ENCODE measurements around the gene ENG. TPM values are rescaled to one million over a fixed set of nuclear protein-coding genes. Genes with fewer than 3 reads are reported as not detected.

Gene ENG
- total RNA-seq = 675 TPM

- Histone ChIP-seq H3K27me3 (no peaks in the 10 kb centered on the region), H3K9me3 (peaks cover 3 to 4% of the 10 kb centered on the region in 2 donors), H3K4me1 (peaks cover 15 to 49% of the 10 kb centered on the region in 2 donors), H3K4me3 (peak within 1 kb of the TSS; percentile 50 to 77), H3K27ac (peak within 1 kb of the TSS; percentile 96 to 97), H3K36me3 (peaks cover 4 to 14% of the 10 kb centered on the region in 2 donors)
- DNase-seq (ENCODE audit: low spot score in 2 of 2) = peak in 1 of 2 donors; percentile 88
- TF ChIP-seq CTCF (IDR thresholded peaks at IDR 0.05) = peak in 2 of 3 experiments; percentile 22
- intact Hi-C loops (cut with DNase I) = no loop called here
Observed at GRCh38 chr9:127854184-127854806, at the start of gene ENG. Gene ENG (minus strand): TSS chr9:127854658. CDS start chr9:127854355, 303 bp downstream.

DNA sequence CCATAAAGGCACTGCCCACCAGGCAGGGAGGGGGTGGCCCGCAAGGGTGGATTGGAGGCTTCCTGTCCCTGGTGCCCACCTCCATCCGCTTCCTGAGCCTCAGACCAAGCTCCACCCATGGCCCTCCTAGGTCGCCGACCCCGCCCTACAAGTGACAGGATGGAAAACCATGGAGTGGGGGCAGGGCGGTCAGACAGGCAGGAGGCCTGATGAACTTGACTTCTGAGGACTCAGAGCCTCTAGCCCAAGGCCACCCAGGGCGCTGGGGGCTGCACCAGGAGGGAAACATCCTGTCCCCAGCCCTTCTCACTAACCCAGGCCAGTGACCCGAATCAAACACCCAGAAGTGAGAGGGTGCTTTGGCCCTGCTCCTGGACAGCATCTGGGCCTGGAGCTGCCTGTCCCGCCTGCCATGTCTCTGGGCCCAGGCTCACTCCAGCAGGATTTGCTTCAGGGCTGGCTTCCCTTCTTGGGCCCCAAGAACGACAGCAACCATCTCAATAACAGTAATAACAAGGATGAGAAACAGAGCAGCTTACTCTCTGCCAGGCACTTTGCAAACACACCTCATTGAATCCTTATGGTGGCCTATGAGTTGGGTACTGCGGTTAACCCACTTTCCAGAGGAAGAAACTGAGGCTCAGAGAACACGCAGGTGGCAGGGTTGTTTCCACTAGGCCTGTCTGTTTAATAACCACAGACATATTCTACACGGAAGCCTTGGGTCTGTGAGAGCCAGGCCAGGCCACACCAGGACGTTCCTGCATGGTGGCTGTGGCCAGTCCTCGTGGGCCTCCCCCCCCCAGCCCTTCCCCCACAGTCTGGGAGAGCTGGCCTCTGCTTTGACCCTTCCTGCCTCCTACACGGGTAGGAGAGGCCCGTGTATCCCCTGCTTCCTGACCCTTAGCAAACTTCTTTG, 49.4 kb upstream of the ENG start:
- intact Hi-C loops (cut with DNase I) = loop anchor here (2.0 kb wide), 1 partner anchor 73 kb away; no protein-coding TSS in a partner anchor

GRCh38 chr9:127899128-127899943, 44.9 kb upstream of the ENG start, which contains the start of gene ST6GALNAC6:
Gene ST6GALNAC6 (minus strand): TSS chr9:127899603. CDS start chr9:127897981, 1,622 bp downstream.
- Histone ChIP-seq H3K4me3 (peak within 1 kb of the TSS; percentile 83 to 100), H3K9me3 (no peaks in the 10 kb centered on the region), H3K27me3 (no peaks in the 10 kb centered on the region), H3K27ac (peak within 1 kb of the TSS; percentile 95 to 99), H3K36me3 (peaks cover 20 to 25% of the 10 kb centered on the region in 2 donors), H3K4me1 (peaks cover 23 to 42% of the 10 kb centered on the region in 2 donors)
- intact Hi-C loops (cut with DNase I) = no loop called here
- peak in 1 of 3 experiments; percentile 10 for TF ChIP-seq CTCF (IDR thresholded peaks at IDR 0.05)
- DNase-seq (ENCODE audit: low spot score in 2 of 2) = peak in 1 of 2 donors; percentile 83

More for the DNA sequence above, 49.4 kb upstream of the ENG start:
- Histone ChIP-seq H3K36me3 (peaks cover 8% of the 10 kb centered on the region in 2 donors), H3K27me3 (no peaks in the 10 kb centered on the region), H3K4me1 (peaks cover 24 to 53% of the 10 kb centered on the region in 2 donors), H3K27ac (peak overlapping the region; percentile 86 to 88), H3K9me3 (no peaks in the 10 kb centered on the region), H3K4me3 (peak overlapping the region in 1 of 2 donors; percentile 31)
- DNase-seq (ENCODE audit: low spot score in 2 of 2) = peak; percentile 55 to 89
- no peak for TF ChIP-seq CTCF (IDR thresholded peaks at IDR 0.05)

DNA sequence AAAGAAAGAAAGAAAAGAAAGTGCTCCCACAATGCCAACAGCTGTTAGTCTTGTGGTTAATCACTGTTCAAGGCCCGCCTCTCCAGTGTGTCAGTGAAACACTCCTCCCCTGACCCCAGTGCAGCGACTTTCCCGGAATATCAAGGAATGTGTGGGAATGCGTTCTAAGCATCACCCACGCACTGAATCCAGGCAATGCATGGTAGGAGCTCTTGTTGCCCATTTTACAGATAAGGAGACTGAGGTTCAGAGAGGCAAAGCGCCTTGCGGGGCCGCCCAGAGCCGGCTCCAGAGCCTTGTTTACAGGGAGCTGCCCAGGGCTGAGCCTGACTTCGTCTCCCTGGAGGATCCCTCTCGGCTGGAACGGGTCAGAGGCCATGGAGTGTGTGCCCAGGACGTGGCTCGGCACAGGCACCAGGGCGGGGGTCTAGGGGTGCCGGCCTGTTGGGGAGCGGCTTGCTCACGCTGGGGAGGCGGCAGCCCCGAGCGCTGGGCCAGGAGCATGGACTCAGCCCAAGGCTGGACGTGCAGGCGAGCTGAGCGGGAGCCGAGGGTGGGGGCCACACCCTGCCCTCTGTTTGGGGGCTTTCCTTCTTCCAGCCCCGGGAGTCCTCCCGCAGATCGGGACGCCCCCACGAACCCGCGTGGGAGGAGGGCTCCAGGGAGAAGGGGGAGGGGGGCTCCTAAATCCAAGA, 44.1 kb upstream of the ENG start:
- Histone ChIP-seq H3K27me3 (no peaks in the 10 kb centered on the region), H3K4me3 (peak overlapping the region; percentile 83 to 100), H3K4me1 (peaks cover 20 to 34% of the 10 kb centered on the region in 2 donors), H3K36me3 (peaks cover 27 to 33% of the 10 kb centered on the region in 2 donors), H3K9me3 (no peaks in the 10 kb centered on the region), H3K27ac (peak overlapping the region; percentile 95 to 99)
- DNase-seq (ENCODE audit: low spot score in 2 of 2) = peak in 1 of 2 donors; percentile 86
- intact Hi-C loops (cut with DNase I) = no loop called here
- TF ChIP-seq CTCF (IDR thresholded peaks at IDR 0.05) = no peak
